COLO829 (cell line): ENCODE results near the gene EDEM1.
"Not testable (repeated sequence)": the region's sequence is repeated elsewhere in the genome, so short reads cannot be mapped to it uniquely, and the experiment has no call there.

Experiments used
- DNase-seq: peaks from one replicate; pipeline ENCODE4 v3.0.0; 2012; ENCODE audit warnings: low spot score

Gene EDEM1

GRCh38 chr3:5187156-5187919, at the start of gene EDEM1:
EDEM1 (plus strand) TSS chr3:5187707; CDS start chr3:5187806, 99 bp downstream.
- peak; percentile 94 for DNase-seq

GRCh38 chr3:5138214-5138981, 49.1 kb upstream of the EDEM1 start:
- no peak for DNase-seq

GRCh38 chr3:5140230-5140621, 47.3 kb upstream of the EDEM1 start:
- no peak for DNase-seq

- DNase-seq, result no peak
These were observed 46.7 kb upstream of the EDEM1 start for GRCh38 chr3:5140839-5141238.

GRCh38 chr3:5141760-5142159, 45.7 kb upstream of the EDEM1 start:
- DNase-seq, result no peak

GRCh38 chr3:5143464-5143863, 44.0 kb upstream of the EDEM1 start:
- DNase-seq, result no peak

- DNase-seq, result no peak
These were observed 43.1 kb upstream of the EDEM1 start for GRCh38 chr3:5144316-5144994.

- no peak for DNase-seq
These were observed 42.4 kb upstream of the EDEM1 start for GRCh38 chr3:5145120-5145519.

- DNase-seq, result not testable (repeated sequence)
These were observed 40.4 kb upstream of the EDEM1 start for GRCh38 chr3:5147152-5147551.

- no peak for DNase-seq
These were observed 38.1 kb upstream of the EDEM1 start for GRCh38 chr3:5149306-5149880.

GRCh38 chr3:5151586-5151985, 35.9 kb upstream of the EDEM1 start:
- DNase-seq, result no peak

- no peak for DNase-seq
These were observed 34.4 kb upstream of the EDEM1 start for GRCh38 chr3:5153074-5153473.

GRCh38 chr3:5155241-5155640, 32.3 kb upstream of the EDEM1 start:
- DNase-seq, result no peak

GRCh38 chr3:5160321-5160720, 27.2 kb upstream of the EDEM1 start:
- no peak for DNase-seq

GRCh38 chr3:5160940-5161858, 26.3 kb upstream of the EDEM1 start:
- DNase-seq, result peak; percentile 3

- no peak for DNase-seq
These were observed 25.4 kb upstream of the EDEM1 start for GRCh38 chr3:5162102-5162501.

GRCh38 chr3:5165698-5166097, 21.8 kb upstream of the EDEM1 start:
- no peak for DNase-seq

GRCh38 chr3:5166846-5167245, 20.7 kb upstream of the EDEM1 start:
- no peak for DNase-seq

GRCh38 chr3:5168110-5168509, 19.4 kb upstream of the EDEM1 start:
- no peak for DNase-seq

- DNase-seq, result no peak
These were observed 17.7 kb upstream of the EDEM1 start for GRCh38 chr3:5169807-5170206.

GRCh38 chr3:5170975-5171374, 16.5 kb upstream of the EDEM1 start:
- no peak for DNase-seq
